ENCODE results near the gene TMEM115. TPM values are rescaled to one million over a fixed set of nuclear protein-coding genes. Genes with fewer than 3 reads are reported as not detected.

Gene TMEM115
- total and polyA plus RNA-seq, 9 of the 15 experiments (the other 6 are each of a cell fraction or from before 2014, with no cell fraction given): 1.6 to 26.9 (median 14.1) TPM

- H3K9ac ChIP-seq (ENCODE audit: insufficient read depth in 1 of 2, low read depth in 2 of 2, low read length in 2 of 2): peak overlapping the region; percentile 98
- no peaks in the 10 kb centered on the region for H3K9me3 ChIP-seq (replicated peaks; ENCODE audit: control insufficient read depth, insufficient read depth, low read depth, low read length)
- ChIA-PET CTCF (ENCODE audit: low intra/inter-chr PET ratio) (no interaction called here), POLR2A (interaction anchor here (1.0 kb wide), 1 partner anchor 18 kb away, joined by 4 read pairs; the partner anchor contains the start of gene HYAL1)
- no TSS peak for BruUV-seq (replicated peaks)
- H3K4me3 ChIP-seq: peak overlapping the region; percentile 81
- peaks cover 22% of the 10 kb centered on the region for H3K79me2 ChIP-seq (ENCODE audit: control insufficient read depth, insufficient read depth, low read length)
- H4K20me1 ChIP-seq (replicated peaks; ENCODE audit: control insufficient read depth, insufficient read depth, low read length): no peaks in the 10 kb centered on the region
- peak; percentile 68 to 90 (median 78) for DNase-seq (ENCODE audit: extremely low read depth in 1 of 4, low spot score in 3 of 4)
- FAIRE-seq: peak; percentile 71
- H2AFZ ChIP-seq (ENCODE audit: low read depth, low read length): peak overlapping the region; percentile 99
- no peaks in the 10 kb centered on the region for H3K27me3 ChIP-seq (ENCODE audit: control insufficient read depth in 2 of 2, insufficient read depth in 2 of 2, low read length in 2 of 2)
- WGBS (ENCODE audit: insufficient coverage, low coverage, missing lambda C conversion rate): under 1% methylated on average over 33 of the region's 59 CpGs
- peaks cover 43% of the 10 kb centered on the region; the same call in 2 of the 3 replicates for H3K36me3 ChIP-seq (ENCODE audit: control insufficient read depth, insufficient read depth, low read length)
- peak; percentile 90 for ATAC-seq
- H3K27ac ChIP-seq (ENCODE audit: extremely low read depth, low read depth, low read length): peak overlapping the region; percentile 100
- in situ Hi-C loops (cut with MboI): no loop called here
- no peaks in the 10 kb centered on the region for H3K9me1 ChIP-seq (ENCODE audit: control insufficient read depth, insufficient read depth, low read length)
- peak overlapping the region; percentile 90 for H3K4me2 ChIP-seq (ENCODE audit: insufficient read depth, low read length)
- intact Hi-C loops (cut with micrococcal nuclease): no loop called here
- peaks cover 33 to 75% of the 10 kb centered on the region in 2 experiments for H3K4me1 ChIP-seq (replicated peaks in 1 of 2; ENCODE audit: control insufficient read depth in 2 of 2, insufficient read depth in 2 of 2, low read length in 2 of 2)
- peak; percentile 17 to 36; a peak in 2 of 4 replicates for TF ChIP-seq SIX5 (IDR thresholded peaks at IDR 0.05; ENCODE audit: borderline replicate concordance in 1 of 2, insufficient read depth in 1 of 2, low read depth in 1 of 2, low read length in 2 of 2)
- TF ChIP-seq ELF4 (CRISPR knock-in tag; IDR thresholded peaks at IDR 0.05): no peak
- no peak for TF ChIP-seq ZNF696 (CRISPR knock-in tag; conservative IDR thresholded peaks at IDR 0.05)
- peak; percentile 100 for TF ChIP-seq TOE1 (IDR thresholded peaks at IDR 0.05; ENCODE audit: borderline replicate concordance)
- TF ChIP-seq TOE1 (CRISPR knock-in tag; IDR thresholded peaks at IDR 0.05; ENCODE audit: borderline replicate concordance, low read depth): no peak
- peak in 1 of 2 experiments; percentile 97 for TF ChIP-seq NCOA2 (IDR thresholded peaks at IDR 0.05; ENCODE audit: partially characterized antibody in 2 of 2)
- no peak for TF ChIP-seq SPI1 (IDR thresholded peaks at IDR 0.05; ENCODE audit: borderline replicate concordance, low read depth, low read length)
- TF ChIP-seq EP300 (IDR thresholded peaks at IDR 0.05; ENCODE audit: low read length): 0 out of 2 replicates have a peak, but pooled peaks have one; percentile 24
- peak; percentile 11; the same call in 1 of the 2 replicates for TF ChIP-seq ZBTB7A (IDR thresholded peaks at IDR 0.05; ENCODE audit: borderline replicate concordance, control insufficient read depth, low read depth, low read length)
- peak; percentile 94 for TF ChIP-seq SP1 (CRISPR knock-in tag; IDR thresholded peaks at IDR 0.05)
- TF ChIP-seq ID3 (CRISPR knock-in tag; IDR thresholded peaks at IDR 0.05): no peak
- peak; percentile 51; the same call in 1 of the 2 replicates for TF ChIP-seq ID3 (tag; IDR thresholded peaks at IDR 0.05)
- no peak for TF ChIP-seq POLR2H (tag; IDR thresholded peaks at IDR 0.05; ENCODE audit: low read depth)
- 0 out of 2 replicates have a peak, but pooled peaks have one; percentile 12 for TF ChIP-seq MTA3 (IDR thresholded peaks at IDR 0.05; ENCODE audit: borderline replicate concordance)
- TF ChIP-seq FOXK2 (conservative IDR thresholded peaks at IDR 0.05 in 1 of 2, IDR thresholded peaks at IDR 0.05 in 1 of 2; ENCODE audit: low read depth in 2 of 2): peak in 1 of 2 experiments; percentile 99; a peak in 2 of 4 replicates
- peak; percentile 73; the same call in 1 of the 2 replicates for TF ChIP-seq EP400 (IDR thresholded peaks at IDR 0.05)
- no peak for TF ChIP-seq ZNF24 (IDR thresholded peaks at IDR 0.05)
- peak; percentile 27 for TF ChIP-seq TBP (optimal IDR thresholded peaks at IDR 0.05; ENCODE audit: low read depth, low read length)
- peak; percentile 35 to 72 (median 53); a peak in 5 of 6 replicates for TF ChIP-seq CTCF (IDR thresholded peaks at IDR 0.05 in 2 of 3, conservative IDR thresholded peaks at IDR 0.05 in 1 of 3; ENCODE audit: insufficient read depth in 2 of 3, low read depth in 1 of 3, low read length in 3 of 3)
- TF ChIP-seq L3MBTL2 (IDR thresholded peaks at IDR 0.05): 0 out of 2 replicates have a peak, but pooled peaks have one; percentile 43
These were observed 37.8 kb downstream of the TMEM115 start for GRCh38 chr3:50321336-50322114.
